Cardiac muscle cell (in vitro differentiated cells and primary cell): ENCODE measurements around the gene RNU2-1. TPM values are rescaled to one million over a fixed set of nuclear protein-coding genes. Genes with fewer than 3 reads are reported as not detected.

Source experiments
- DNase-seq, 2 donors: peaks; one replicate each; pipeline versions ENCODE4 v3.0.0 to v3.0.0-alpha.2; 2010 to 2017; ENCODE audit warnings: low read depth in 1 of 2, low spot score in 1 of 2
- H3K27ac ChIP-seq: fragments of 200-600 bp; sonication (generic); 2 replicates; pipeline ENCODE4 v1.5.1; 2016
- H3K27me3 ChIP-seq: fragments of 200-600 bp; sonication (generic); 2 replicates; pipeline ENCODE4 v1.6.0; 2016; ENCODE audit warnings: control low read depth
- H3K36me3 ChIP-seq: fragments of 200-600 bp; sonication (generic); 2 replicates; pipeline ENCODE4 v1.5.1; 2016; ENCODE audit warnings: control low read depth
- H3K4me1 ChIP-seq: fragments of 200-600 bp; sonication (generic); 2 replicates; pipeline ENCODE4 v1.8.1; 2017; ENCODE audit warnings: low read depth, mild to moderate bottlenecking, mixed run types
- H3K4me3 ChIP-seq: fragments of 200-600 bp; sonication (generic); 2 replicates; pipeline ENCODE4 v1.5.1; 2016; ENCODE audit warnings: mild to moderate bottlenecking
- H3K9me3 ChIP-seq: fragments of 200-600 bp; sonication (generic); 2 replicates; pipeline ENCODE4 v1.5.1; 2017; ENCODE audit warnings: low read depth, mild to moderate bottlenecking, control low read depth
- CTCF ChIP-seq: IDR thresholded peaks from 2 replicates; pipeline ENCODE4 v1.5.1; 2012; ENCODE audit warnings: low read depth, mild to moderate bottlenecking, low read length
- polyA plus RNA-seq: library from polyadenylated mRNA; unstranded; fragments of >200 nt; fragmentation: Nextera tagmentation; extraction: Ambion mirVana; gene quantifications from 2 replicates; pipeline ENCODE4 v1.2.1, GENCODE V29; 2016
- total RNA-seq: library from RNA; depleted of rRNA; stranded (reverse); fragments of >200 nt; gene quantifications from 2 replicates; pipeline ENCODE4 v1.2.3, GENCODE V29; 2016

The RNU2-1 gene
- total and polyA plus RNA-seq, 2 experiments from 2014 or later, result not detected

DNA sequence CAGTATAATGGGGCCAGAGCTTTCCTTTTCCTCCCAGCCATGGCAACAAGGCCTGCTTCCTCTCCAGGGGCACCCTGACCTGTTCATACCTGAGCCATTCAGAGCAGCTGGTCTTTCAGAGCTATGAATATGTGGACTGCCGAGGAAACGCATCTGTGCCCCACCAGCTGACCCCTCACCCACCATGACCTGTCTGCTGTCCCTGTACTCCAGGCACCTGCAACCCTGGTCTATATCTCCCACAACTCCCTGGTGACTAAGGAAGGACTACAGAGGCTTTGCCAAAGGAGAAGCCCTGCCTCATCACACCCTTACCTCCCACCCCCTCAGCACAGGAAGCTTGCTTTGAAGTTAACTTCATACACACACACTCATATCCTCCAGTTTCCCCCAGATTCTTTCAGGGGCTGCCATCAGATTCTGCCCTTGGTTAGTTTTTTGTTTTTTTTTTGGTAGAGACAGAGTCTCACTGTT lies 16.1 kb downstream of the RNU2-1 start:
- no peak for DNase-seq
- Histone ChIP-seq H3K4me1 (no peaks in the 10 kb centered on the region), H3K27ac (no peak overlapping the region), H3K27me3 (no peaks in the 10 kb centered on the region), H3K36me3 (no peaks in the 10 kb centered on the region), H3K4me3 (no peak overlapping the region), H3K9me3 (no peaks in the 10 kb centered on the region)
- no peak for TF ChIP-seq CTCF

DNA sequence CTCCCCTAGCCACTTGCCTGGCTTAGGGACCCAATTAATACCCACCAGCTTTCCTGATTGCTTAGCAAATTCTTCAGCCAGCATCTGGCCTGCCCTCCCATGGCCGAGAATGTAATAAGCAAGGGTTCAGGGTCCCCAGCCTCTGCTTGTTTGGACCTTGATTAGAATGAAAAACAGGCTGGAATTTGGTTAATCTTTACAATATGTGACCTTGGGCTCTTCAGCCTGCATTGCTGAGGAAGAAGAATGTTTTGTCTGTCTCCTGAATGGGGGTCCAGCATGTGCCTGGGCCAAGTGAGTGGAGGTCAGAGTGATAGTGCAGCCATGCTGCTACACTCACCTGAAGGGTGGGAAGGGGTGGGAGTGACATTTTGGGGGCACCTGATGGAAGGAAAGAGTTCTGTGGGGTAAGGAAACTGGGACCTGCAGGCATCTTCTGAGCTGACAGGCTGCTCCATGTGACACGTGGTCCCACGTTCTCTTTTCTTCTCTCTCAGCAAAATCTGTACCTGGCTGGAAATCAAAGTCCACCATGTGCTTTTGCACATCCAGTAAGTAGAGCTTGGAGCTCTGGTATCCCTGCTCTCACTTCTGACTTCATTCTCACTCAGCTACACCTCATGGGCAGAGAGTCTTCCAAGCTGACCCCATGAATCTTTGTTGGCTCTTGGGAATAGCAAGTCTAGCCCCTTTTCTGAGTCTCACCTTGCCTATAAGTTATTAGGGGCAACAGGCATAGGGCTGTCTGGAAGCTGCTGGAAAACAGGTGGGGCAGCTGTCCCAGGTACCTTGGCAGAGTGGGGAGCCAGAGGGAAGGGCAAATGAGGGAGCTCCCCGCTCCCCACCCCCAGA lies 16.8 kb downstream of the RNU2-1 start:
- Histone ChIP-seq H3K27me3 (no peaks in the 10 kb centered on the region), H3K36me3 (no peaks in the 10 kb centered on the region)

GRCh38 chr17:43216369-43216761 lies 17.4 kb downstream of the RNU2-1 start:
- Histone ChIP-seq H3K27ac (no peak overlapping the region), H3K27me3 (no peaks in the 10 kb centered on the region), H3K4me3 (no peak overlapping the region), H3K4me1 (no peaks in the 10 kb centered on the region), H3K36me3 (no peaks in the 10 kb centered on the region), H3K9me3 (no peaks in the 10 kb centered on the region)
- DNase-seq, result no peak
- no peak for TF ChIP-seq CTCF

More for the DNA sequence above, 16.8 kb downstream of the RNU2-1 start:
- Histone ChIP-seq H3K27ac (no peak overlapping the region), H3K4me1 (no peaks in the 10 kb centered on the region), H3K9me3 (no peaks in the 10 kb centered on the region), H3K4me3 (no peak overlapping the region)
- no peak for TF ChIP-seq CTCF
- no peak for DNase-seq

DNA sequence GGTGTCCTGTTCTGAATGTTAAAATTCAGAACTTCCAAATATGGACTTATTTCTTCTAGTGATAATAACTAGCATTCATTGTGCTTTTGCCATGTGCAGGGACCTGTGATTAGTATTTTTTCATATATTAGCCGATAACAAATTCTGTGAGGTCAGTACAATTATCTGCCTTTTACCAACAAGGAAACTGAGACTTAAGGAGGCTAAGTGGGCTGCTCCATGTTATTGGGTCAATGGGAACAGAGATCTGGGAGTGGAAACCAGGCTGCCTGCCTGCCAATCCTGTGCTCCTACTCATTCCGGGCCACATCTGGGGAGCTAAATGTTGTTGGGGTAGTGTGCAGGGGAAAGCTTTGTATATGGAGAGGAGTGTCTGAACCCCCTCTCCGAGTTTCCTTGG lies 18.4 kb downstream of the RNU2-1 start:
- Histone ChIP-seq H3K9me3 (no peaks in the 10 kb centered on the region), H3K4me3 (no peak overlapping the region), H3K27me3 (no peaks in the 10 kb centered on the region), H3K36me3 (peaks cover 4% of the 10 kb centered on the region), H3K4me1 (no peaks in the 10 kb centered on the region), H3K27ac (no peak overlapping the region)
- TF ChIP-seq CTCF, result no peak
- DNase-seq, result no peak

DNA sequence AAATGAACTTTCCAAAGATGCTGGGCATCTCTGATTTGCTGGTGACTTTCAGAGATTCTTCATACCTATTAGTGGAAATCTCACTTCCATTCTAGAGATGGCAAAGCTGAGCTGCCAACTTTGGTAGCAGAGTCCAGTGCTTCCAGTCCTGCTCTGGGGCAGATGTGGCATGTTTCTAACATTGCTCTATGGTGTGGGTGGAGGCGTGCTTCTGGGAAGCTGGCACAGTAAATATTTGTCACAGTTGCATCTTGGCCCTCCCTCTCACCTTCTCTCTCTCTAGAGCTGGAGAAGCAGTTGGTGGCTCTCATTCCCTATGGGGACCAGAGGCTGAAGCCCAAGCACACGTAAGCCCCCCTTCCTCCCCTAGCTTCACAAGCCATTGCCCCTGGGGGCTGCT lies 20.2 kb downstream of the RNU2-1 start:
- DNase-seq, result no peak
- no peak overlapping the region for H3K27ac ChIP-seq

More for the DNA sequence above, 20.2 kb downstream of the RNU2-1 start:
- H3K4me1 ChIP-seq, result no peaks in the 10 kb centered on the region
- no peaks in the 10 kb centered on the region for H3K27me3 ChIP-seq
- no peaks in the 10 kb centered on the region for H3K9me3 ChIP-seq
- H3K36me3 ChIP-seq, result peaks cover 11% of the 10 kb centered on the region
- H3K4me3 ChIP-seq, result no peak overlapping the region
- no peak for TF ChIP-seq CTCF
